GM21447 (cell line): Measurements from ENCODE around the gene EML5.

Experiments
- ATAC-seq: cut with Tn5 transposase; IDR thresholded peaks from one replicate; pipeline ENCODE4 v1.9.1; 2021; ENCODE audit not compliant: unreplicated experiment

EML5 gene

GRCh38 chr14:88565427-88565826, 227.3 kb downstream of the EML5 start:
- no peak for ATAC-seq

- no peak for ATAC-seq
Observed at GRCh38 chr14:88563845-88564244, 228.9 kb downstream of the EML5 start.

GRCh38 chr14:88562831-88563686, 229.7 kb downstream of the EML5 start, which contains the start of gene ZC3H14:
Gene ZC3H14 (plus strand): TSS chr14:88563037. CDS start chr14:88563134, 97 bp downstream.
- peak; percentile 92 for ATAC-seq

DNA sequence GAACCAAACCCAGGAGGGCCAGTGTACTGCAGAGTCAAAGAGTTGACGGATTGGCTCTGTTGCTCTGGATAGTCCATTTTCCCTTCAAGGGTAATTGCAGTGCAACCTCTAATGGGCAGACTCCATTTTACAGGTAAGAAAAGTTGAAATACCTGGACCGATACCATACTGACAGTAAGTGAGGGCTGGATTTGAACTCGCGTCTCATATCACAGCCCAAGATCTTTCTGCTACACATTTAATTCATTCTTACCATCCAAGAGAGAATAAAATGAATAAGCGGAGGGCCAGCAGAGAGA, 230.3 kb downstream of the EML5 start:
- no peak for ATAC-seq
